SU-DHL-6 (cell line): Measurements from ENCODE around the gene EIF4A2.

Experiments
- H2AFZ ChIP-seq: fragments of 200-600 bp; sonication (generic); 2 replicates; pipeline ENCODE4 v1.6.1; 2014; ENCODE audit warnings: low read depth, mild to moderate bottlenecking, moderate library complexity, mixed read lengths, antibody characterized with exemption, low read length; ENCODE audit not compliant: severe bottlenecking
- H3F3A ChIP-seq: fragments of 200-600 bp; shearing (Covaris generic); 2 replicates; pipeline ENCODE4 v1.6.0; 2016; ENCODE audit warnings: antibody characterized with exemption, mild to moderate bottlenecking; ENCODE audit not compliant: insufficient read depth
- H3K27ac ChIP-seq: fragments of 200-600 bp; sonication (generic); 2 replicates; pipeline ENCODE4 v1.5.1; 2016; ENCODE audit warnings: low read depth, mild to moderate bottlenecking, low read length, moderate library complexity, mixed read lengths
- H3K27me3 ChIP-seq: fragments of 200-600 bp; sonication (generic), shearing (Covaris generic); 2 replicates; pipeline ENCODE4 v1.6.0; 2014; ENCODE audit warnings: mild to moderate bottlenecking, low read length
- H3K36me3 ChIP-seq: fragments of 200-600 bp; sonication (generic); 2 replicates; pipeline ENCODE4 v1.6.1; 2014; ENCODE audit warnings: mild to moderate bottlenecking, low read length, mixed read lengths
- H3K4me2 ChIP-seq: fragments of 300-600, 200-600 bp; shearing (Covaris generic), sonication (generic); 2 replicates; pipeline ENCODE4 v1.6.0; 2014; ENCODE audit warnings: low read length, low read depth, mild to moderate bottlenecking; ENCODE audit not compliant: poor library complexity, severe bottlenecking
- H3K4me3 ChIP-seq: fragments of 200-600 bp; sonication (generic); 2 replicates; pipeline ENCODE4 v1.5.1; 2014; ENCODE audit warnings: antibody characterized with exemption, low read length, mild to moderate bottlenecking, mixed read lengths; ENCODE audit not compliant: insufficient read depth, poor library complexity, severe bottlenecking
- H3K79me2 ChIP-seq: fragments of 200-600 bp; sonication (generic); 2 replicates; pipeline ENCODE4 v1.6.1; 2014; ENCODE audit warnings: mild to moderate bottlenecking, low read length, moderate library complexity; ENCODE audit not compliant: insufficient read depth
- H3K9ac ChIP-seq: fragments of 200-600 bp; sonication (generic); 2 replicates; pipeline ENCODE4 v1.7.0; 2014; ENCODE audit warnings: mild to moderate bottlenecking, low read length
- H3K9me2 ChIP-seq: fragments of 200-600 bp; sonication (generic); replicated peaks from 2 replicates; pipeline ENCODE4 v1.6.1; 2014; ENCODE audit warnings: low read length; ENCODE audit not compliant: insufficient read depth
- H3K9me3 ChIP-seq: fragments of 200-600 bp; sonication (generic); 2 replicates; pipeline ENCODE4 v1.6.1; 2014; ENCODE audit warnings: low read length, mixed read lengths; ENCODE audit not compliant: insufficient read depth
- H4K20me1 ChIP-seq: fragments of 200-600 bp; sonication (generic); 2 replicates; pipeline ENCODE4 v1.6.1; 2014; ENCODE audit warnings: low read depth, mild to moderate bottlenecking, antibody characterized with exemption, low read length, moderate library complexity, mixed read lengths
- CTCF ChIP-seq: fragments of 200-600 bp; sonication (generic); IDR thresholded peaks from one replicate; pipeline ENCODE4 v1.5.1; 2017; ENCODE audit warnings: antibody characterized with exemption, mild to moderate bottlenecking, low read length, moderate library complexity; ENCODE audit not compliant: insufficient read depth, poor library complexity, severe bottlenecking
- EZH2phosphoT487 ChIP-seq: fragments of 200-600 bp; sonication (generic), shearing (Covaris generic); conservative IDR thresholded peaks from 2 replicates; pipeline ENCODE4 v1.6.1; 2018; ENCODE audit warnings: mild to moderate bottlenecking, antibody characterized with exemption, low read length, moderate library complexity, mixed read lengths

Gene EIF4A2

GRCh38 chr3:186779204-186779603 is 4.2 kb upstream of the EIF4A2 start:
- no peaks in the 10 kb centered on the region for H3K27me3 ChIP-seq
- H3K9ac ChIP-seq = no peak overlapping the region
- H4K20me1 ChIP-seq = peaks cover 1% of the 10 kb centered on the region; the same call in 1 of the 2 replicates
- no peaks in the 10 kb centered on the region for H3K9me3 ChIP-seq
- no peak overlapping the region for H2AFZ ChIP-seq
- peaks cover 7% of the 10 kb centered on the region for H3K36me3 ChIP-seq
- H3K9me2 ChIP-seq = no peaks in the 10 kb centered on the region
- peaks cover 10% of the 10 kb centered on the region for H3K79me2 ChIP-seq
- H3K27ac ChIP-seq = no peak overlapping the region
- peaks cover 25% of the 10 kb centered on the region for H3F3A ChIP-seq
- TF ChIP-seq CTCF (no peak), EZH2phosphoT487 (no peak)
- H3K4me2 ChIP-seq = no peak overlapping the region
- H3K4me3 ChIP-seq = no peak overlapping the region

GRCh38 chr3:186782542-186783057 is 777 bp upstream of the EIF4A2 start:
- Histone ChIP-seq H3K79me2 (peaks cover 42% of the 10 kb centered on the region), H3K9ac (peak overlapping the region; percentile 100), H3K36me3 (peaks cover 41% of the 10 kb centered on the region), H4K20me1 (peaks cover 32% of the 10 kb centered on the region), H3F3A (peaks cover 58% of the 10 kb centered on the region), H3K4me2 (peak overlapping the region; percentile 83), H3K27ac (peak overlapping the region; percentile 98), H3K27me3 (no peaks in the 10 kb centered on the region), H2AFZ (peak overlapping the region; percentile 91), H3K4me3 (peak overlapping the region; percentile 100), H3K9me3 (no peaks in the 10 kb centered on the region), H3K9me2 (no peaks in the 10 kb centered on the region)
- no peak for TF ChIP-seq EZH2phosphoT487
- no peak for TF ChIP-seq CTCF

- peaks cover 72% of the 10 kb centered on the region for H3F3A ChIP-seq
- peaks cover 43% of the 10 kb centered on the region for H4K20me1 ChIP-seq
Measured at GRCh38 chr3:186783731-186784515, 546 bp downstream of the EIF4A2 start.

More at GRCh38 chr3:186783731-186784515, 546 bp downstream of the EIF4A2 start:
- peak overlapping the region; percentile 100 for H3K4me3 ChIP-seq
- peak overlapping the region; percentile 98 for H3K27ac ChIP-seq
- no peak for TF ChIP-seq CTCF
- no peak for TF ChIP-seq EZH2phosphoT487
- H3K36me3 ChIP-seq = peaks cover 55% of the 10 kb centered on the region
- no peak overlapping the region for H2AFZ ChIP-seq
- H3K79me2 ChIP-seq = peaks cover 42% of the 10 kb centered on the region
- H3K9me3 ChIP-seq = no peaks in the 10 kb centered on the region
- peak overlapping the region; percentile 83 for H3K4me2 ChIP-seq
- H3K9me2 ChIP-seq = no peaks in the 10 kb centered on the region
- H3K9ac ChIP-seq = peak overlapping the region; percentile 100
- no peaks in the 10 kb centered on the region for H3K27me3 ChIP-seq
